SK-N-SH (cell line): ENCODE measurements around the gene OTUD7B.

Experiments used
- NRF1 ChIP-seq: IDR thresholded peaks from 2 replicates; pipeline ENCODE4 v1.6.1; 2012; ENCODE audit warnings: low read depth, mild to moderate bottlenecking, low read length
- RAD21 ChIP-seq: IDR thresholded peaks from 2 replicates; pipeline ENCODE4 v1.6.1; 2012; ENCODE audit warnings: mild to moderate bottlenecking, low read length
- RFX5 ChIP-seq: IDR thresholded peaks from 2 replicates; pipeline ENCODE4 v1.6.1; 2012; ENCODE audit warnings: mild to moderate bottlenecking, improper control_type of control experiment, low read length
- TF ChIP-seq, protein P1 (sequence below): fragments of 200-600 bp; sonication (generic); IDR thresholded peaks from 2 replicates; pipeline ENCODE4 v1.6.1; 2017; ENCODE audit warnings: antibody characterized with exemption, mild to moderate bottlenecking, moderate library complexity
- TF ChIP-seq, protein P2 (sequence below): IDR thresholded peaks from 2 replicates; pipeline ENCODE4 v1.4.0; 2012; ENCODE audit warnings: low read depth, borderline replicate concordance
- TF ChIP-seq, protein P3 (sequence below): fragments of 150-350 bp; IDR thresholded peaks from 2 replicates; pipeline ENCODE4 v1.6.1; 2016; ENCODE audit warnings: mild to moderate bottlenecking, low read depth, low read length

DNA sequence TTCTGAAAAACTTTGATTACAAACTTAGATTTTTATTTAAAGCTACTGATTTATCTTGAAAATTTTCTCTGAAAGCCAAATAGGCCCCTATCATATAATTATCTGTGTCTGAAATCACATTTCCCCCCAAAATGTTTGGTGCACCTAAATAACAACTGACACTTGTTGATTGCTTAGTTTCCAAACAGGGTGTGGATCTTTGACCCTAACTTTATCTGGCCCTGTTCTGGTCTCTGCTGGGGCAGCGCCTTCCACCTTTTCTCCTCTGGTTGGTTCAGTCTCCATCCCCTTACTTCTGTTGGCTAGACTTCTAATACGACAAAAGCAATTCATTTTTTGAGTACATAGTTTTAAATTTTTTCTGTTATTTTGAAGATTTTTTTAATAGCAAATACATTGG is 10.2 kb upstream of the OTUD7B start:
- TF ChIP-seq NRF1 (no peak), RAD21 (no peak), RFX5 (no peak)
- TF ChIP-seq, protein P1, sequence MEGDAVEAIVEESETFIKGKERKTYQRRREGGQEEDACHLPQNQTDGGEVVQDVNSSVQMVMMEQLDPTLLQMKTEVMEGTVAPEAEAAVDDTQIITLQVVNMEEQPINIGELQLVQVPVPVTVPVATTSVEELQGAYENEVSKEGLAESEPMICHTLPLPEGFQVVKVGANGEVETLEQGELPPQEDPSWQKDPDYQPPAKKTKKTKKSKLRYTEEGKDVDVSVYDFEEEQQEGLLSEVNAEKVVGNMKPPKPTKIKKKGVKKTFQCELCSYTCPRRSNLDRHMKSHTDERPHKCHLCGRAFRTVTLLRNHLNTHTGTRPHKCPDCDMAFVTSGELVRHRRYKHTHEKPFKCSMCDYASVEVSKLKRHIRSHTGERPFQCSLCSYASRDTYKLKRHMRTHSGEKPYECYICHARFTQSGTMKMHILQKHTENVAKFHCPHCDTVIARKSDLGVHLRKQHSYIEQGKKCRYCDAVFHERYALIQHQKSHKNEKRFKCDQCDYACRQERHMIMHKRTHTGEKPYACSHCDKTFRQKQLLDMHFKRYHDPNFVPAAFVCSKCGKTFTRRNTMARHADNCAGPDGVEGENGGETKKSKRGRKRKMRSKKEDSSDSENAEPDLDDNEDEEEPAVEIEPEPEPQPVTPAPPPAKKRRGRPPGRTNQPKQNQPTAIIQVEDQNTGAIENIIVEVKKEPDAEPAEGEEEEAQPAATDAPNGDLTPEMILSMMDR: no peak
- TF ChIP-seq, protein P2, sequence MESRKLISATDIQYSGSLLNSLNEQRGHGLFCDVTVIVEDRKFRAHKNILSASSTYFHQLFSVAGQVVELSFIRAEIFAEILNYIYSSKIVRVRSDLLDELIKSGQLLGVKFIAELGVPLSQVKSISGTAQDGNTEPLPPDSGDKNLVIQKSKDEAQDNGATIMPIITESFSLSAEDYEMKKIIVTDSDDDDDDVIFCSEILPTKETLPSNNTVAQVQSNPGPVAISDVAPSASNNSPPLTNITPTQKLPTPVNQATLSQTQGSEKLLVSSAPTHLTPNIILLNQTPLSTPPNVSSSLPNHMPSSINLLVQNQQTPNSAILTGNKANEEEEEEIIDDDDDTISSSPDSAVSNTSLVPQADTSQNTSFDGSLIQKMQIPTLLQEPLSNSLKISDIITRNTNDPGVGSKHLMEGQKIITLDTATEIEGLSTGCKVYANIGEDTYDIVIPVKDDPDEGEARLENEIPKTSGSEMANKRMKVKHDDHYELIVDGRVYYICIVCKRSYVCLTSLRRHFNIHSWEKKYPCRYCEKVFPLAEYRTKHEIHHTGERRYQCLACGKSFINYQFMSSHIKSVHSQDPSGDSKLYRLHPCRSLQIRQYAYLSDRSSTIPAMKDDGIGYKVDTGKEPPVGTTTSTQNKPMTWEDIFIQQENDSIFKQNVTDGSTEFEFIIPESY: no peak
- TF ChIP-seq, protein P3, sequence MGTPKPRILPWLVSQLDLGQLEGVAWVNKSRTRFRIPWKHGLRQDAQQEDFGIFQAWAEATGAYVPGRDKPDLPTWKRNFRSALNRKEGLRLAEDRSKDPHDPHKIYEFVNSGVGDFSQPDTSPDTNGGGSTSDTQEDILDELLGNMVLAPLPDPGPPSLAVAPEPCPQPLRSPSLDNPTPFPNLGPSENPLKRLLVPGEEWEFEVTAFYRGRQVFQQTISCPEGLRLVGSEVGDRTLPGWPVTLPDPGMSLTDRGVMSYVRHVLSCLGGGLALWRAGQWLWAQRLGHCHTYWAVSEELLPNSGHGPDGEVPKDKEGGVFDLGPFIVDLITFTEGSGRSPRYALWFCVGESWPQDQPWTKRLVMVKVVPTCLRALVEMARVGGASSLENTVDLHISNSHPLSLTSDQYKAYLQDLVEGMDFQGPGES: no peak
